Smooth muscle cell (in vitro differentiated cells): ENCODE measurements around the gene CDCA8. TPM values are rescaled to one million over a fixed set of nuclear protein-coding genes. Genes with fewer than 3 reads are reported as not detected.

ENCODE experiments used
- DNase-seq: peaks from one replicate; lab custom pipeline; 2025; ENCODE audit not compliant: unreplicated experiment; lab: John Stamatoyannopoulos, UW
- H2AFZ ChIP-seq: fragments of 200-600 bp; sonication (generic); 2 replicates; pipeline ENCODE4 v1.6.0; 2016; ENCODE audit warnings: antibody characterized with exemption, low read depth, mild to moderate bottlenecking
- H3F3A ChIP-seq: fragments of 200-600 bp; sonication (generic); 2 replicates; pipeline ENCODE4 v1.6.0; 2017; ENCODE audit warnings: antibody characterized with exemption, low read depth
- H3K27ac ChIP-seq: fragments of 200-600 bp; sonication (generic); 2 replicates; pipeline ENCODE4 v1.5.1; 2016; ENCODE audit warnings: low read depth, mild to moderate bottlenecking
- H3K27me3 ChIP-seq: fragments of 200-600 bp; sonication (generic); 2 replicates; pipeline ENCODE4 v1.6.1; 2016; ENCODE audit warnings: low read depth, mild to moderate bottlenecking
- H3K36me3 ChIP-seq: fragments of 200-600 bp; sonication (generic); 2 replicates; pipeline ENCODE4 v1.5.1; 2016; ENCODE audit warnings: low read depth
- H3K4me1 ChIP-seq: fragments of 200-600 bp; sonication (generic); 2 replicates; pipeline ENCODE4 v1.5.1; 2016; ENCODE audit warnings: low read depth
- H3K4me2 ChIP-seq: fragments of 200-600 bp; sonication (generic); 2 replicates; pipeline ENCODE4 v1.6.0; 2016; ENCODE audit warnings: mild to moderate bottlenecking
- H3K4me3 ChIP-seq: fragments of 200-600 bp; sonication (generic); 2 replicates; pipeline ENCODE4 v1.5.1; 2016; ENCODE audit warnings: mild to moderate bottlenecking
- H3K79me2 ChIP-seq: fragments of 200-600 bp; sonication (generic); 2 replicates; pipeline ENCODE4 v1.6.0; 2016; ENCODE audit warnings: low read depth, mild to moderate bottlenecking
- H3K9ac ChIP-seq: fragments of 200-600 bp; sonication (generic); 2 replicates; pipeline ENCODE4 v1.6.0; 2016; ENCODE audit warnings: low read depth
- H3K9me3 ChIP-seq: fragments of 200-600 bp; sonication (generic); replicated peaks from 2 replicates; pipeline ENCODE4 v1.5.1; 2016; ENCODE audit warnings: low read depth
- H4K20me1 ChIP-seq: fragments of 200-600 bp; sonication (generic); 2 replicates; pipeline ENCODE4 v1.6.0; 2016; ENCODE audit warnings: low read depth
- CTCF ChIP-seq: fragments of 200-600 bp; sonication (generic); IDR thresholded peaks from 2 replicates; pipeline ENCODE4 v1.5.1; 2017; ENCODE audit warnings: borderline replicate concordance, mild to moderate bottlenecking, antibody characterized with exemption; ENCODE audit not compliant: insufficient read depth, poor library complexity, severe bottlenecking
- WGBS: methylation state at CpG from one replicate; pipeline ENCODE4 v1.1.7; 2016; ENCODE audit warnings: low lambda C conversion rate; 5-methylcytosine and 5-hydroxymethylcytosine counted together
- polyA plus RNA-seq: library from polyadenylated mRNA; unstranded; fragments of >200 nt; fragmentation: Nextera tagmentation; extraction: Ambion mirVana; gene quantifications from 2 replicates; pipeline ENCODE4 v1.2.1, GENCODE V29; 2016
- total RNA-seq: library from RNA; depleted of rRNA; stranded (reverse); fragments of >200 nt; gene quantifications from 2 replicates; pipeline ENCODE4 v1.2.3, GENCODE V29; 2014

CDCA8 gene
- total and polyA plus RNA-seq, 2 experiments from 2014 or later: 2.4 to 12.4 TPM

GRCh38 chr1:37660664-37661063 is 31.7 kb upstream of the CDCA8 start:
- no peaks in the 10 kb centered on the region for H3K36me3 ChIP-seq
- no peak overlapping the region for H3K4me2 ChIP-seq
- H3K27me3 ChIP-seq: no peaks in the 10 kb centered on the region
- WGBS: 63% methylated on average over 10 of the region's 10 CpGs
- peaks cover 25% of the 10 kb centered on the region for H3K4me1 ChIP-seq
- no peak overlapping the region for H3K4me3 ChIP-seq
- H3K9ac ChIP-seq: no peak overlapping the region
- no peak for DNase-seq
- TF ChIP-seq CTCF: no peak
- no peak overlapping the region for H2AFZ ChIP-seq
- no peaks in the 10 kb centered on the region for H3K9me3 ChIP-seq
- H4K20me1 ChIP-seq: no peaks in the 10 kb centered on the region
- H3K27ac ChIP-seq: no peak overlapping the region
- H3K79me2 ChIP-seq: no peaks in the 10 kb centered on the region
- H3F3A ChIP-seq: no peaks in the 10 kb centered on the region

- Histone ChIP-seq H2AFZ (no peak overlapping the region), H4K20me1 (no peaks in the 10 kb centered on the region), H3K27ac (no peak overlapping the region), H3K9ac (no peak overlapping the region), H3K4me1 (peaks cover 25% of the 10 kb centered on the region), H3K27me3 (no peaks in the 10 kb centered on the region), H3K4me2 (no peak overlapping the region), H3K9me3 (no peaks in the 10 kb centered on the region), H3K36me3 (no peaks in the 10 kb centered on the region), H3K4me3 (no peak overlapping the region), H3K79me2 (no peaks in the 10 kb centered on the region), H3F3A (no peaks in the 10 kb centered on the region)
- TF ChIP-seq CTCF: no peak
- no peak for DNase-seq
- 65% methylated on average over 9 of the region's 9 CpGs for WGBS
These were observed 30.9 kb upstream of the CDCA8 start for GRCh38 chr1:37661401-37661800.

- 95% methylated on average over 11 of the region's 11 CpGs for WGBS
- no peak overlapping the region for H2AFZ ChIP-seq
- no peak overlapping the region for H3K27ac ChIP-seq
- H4K20me1 ChIP-seq: no peaks in the 10 kb centered on the region
- no peak overlapping the region for H3K4me2 ChIP-seq
- TF ChIP-seq CTCF: no peak
- H3K9ac ChIP-seq: no peak overlapping the region
- H3K79me2 ChIP-seq: no peaks in the 10 kb centered on the region
- H3K27me3 ChIP-seq: peaks cover 1% of the 10 kb centered on the region
- no peaks in the 10 kb centered on the region for H3K9me3 ChIP-seq
- H3K4me1 ChIP-seq: peaks cover 25% of the 10 kb centered on the region
- no peaks in the 10 kb centered on the region for H3K36me3 ChIP-seq
- no peak for DNase-seq
- no peak overlapping the region for H3K4me3 ChIP-seq
- H3F3A ChIP-seq: no peaks in the 10 kb centered on the region
These were observed 30.1 kb upstream of the CDCA8 start for GRCh38 chr1:37662031-37662755.

GRCh38 chr1:37663426-37664000 is 28.8 kb upstream of the CDCA8 start:
- H3K4me3 ChIP-seq: no peak overlapping the region
- no peaks in the 10 kb centered on the region for H3K36me3 ChIP-seq
- no peaks in the 10 kb centered on the region for H4K20me1 ChIP-seq
- H3K27me3 ChIP-seq: peaks cover 14% of the 10 kb centered on the region
- DNase-seq: no peak
- H3K79me2 ChIP-seq: no peaks in the 10 kb centered on the region
- H3K27ac ChIP-seq: no peak overlapping the region
- TF ChIP-seq CTCF: no peak
- no peaks in the 10 kb centered on the region for H3F3A ChIP-seq
- H3K9me3 ChIP-seq: no peaks in the 10 kb centered on the region
- H3K4me2 ChIP-seq: no peak overlapping the region
- peaks cover 25% of the 10 kb centered on the region for H3K4me1 ChIP-seq
- no peak overlapping the region for H2AFZ ChIP-seq
- no peak overlapping the region for H3K9ac ChIP-seq
- WGBS: 57% methylated on average over 14 of the region's 14 CpGs
